Common myeloid progenitor, CD34-positive (primary cell): Measurements from ENCODE around the gene VRK1.

ENCODE experiments used
- CTCF ChIA-PET: fragments of 350-600 bp; sonication (Branson Sonifier 250); formaldehyde crosslinking; loops from one replicate; lab custom pipeline; 2021; ENCODE audit warnings: antibody characterized with exemption; lab: Charles Lee
- POLR2A ChIA-PET: fragments of 350-600 bp; sonication (Branson Sonifier 250); formaldehyde crosslinking; loops from one replicate; lab custom pipeline; 2021; ENCODE audit warnings: antibody characterized with exemption; lab: Charles Lee
- DNase-seq, 3 donors: peaks; one replicate each; pipeline versions ENCODE4 v3.0.0 to v3.0.0-alpha.2; 2013
- H3K27ac ChIP-seq, 2 experiments: 1 replicate in 1 of 2; 2 replicates in 1 of 2; pipeline ENCODE4 v1.7.0; 2013; ENCODE audit warnings: inconsistent platforms in 2 of 2, low read length in 2 of 2, mild to moderate bottlenecking in 2 of 2, low read depth in 1 of 2, moderate library complexity in 1 of 2; ENCODE audit not compliant: severe bottlenecking in 2 of 2, insufficient read depth in 1 of 2, poor library complexity in 1 of 2
- H3K27me3 ChIP-seq, 5 experiments: replicated peaks in 2 of 5; 1 replicate in 3 of 5; 2 replicates in 2 of 5; pipeline versions ENCODE4 v1.6.1 to v1.7.0; 2013; ENCODE audit warnings: low read length in 4 of 5, mild to moderate bottlenecking in 2 of 5, moderate library complexity in 2 of 5, inconsistent platforms in 1 of 5; ENCODE audit not compliant: insufficient read depth in 5 of 5, control insufficient read depth in 4 of 5
- H3K36me3 ChIP-seq, 4 experiments: 1 replicate in 2 of 4; 2 replicates in 2 of 4; pipeline versions ENCODE4 v1.6.1 to v1.7.0; 2013; ENCODE audit warnings: low read length in 3 of 4, control low read depth in 1 of 4, mild to moderate bottlenecking in 1 of 4; ENCODE audit not compliant: control insufficient read depth in 4 of 4, insufficient read depth in 4 of 4
- H3K4me1 ChIP-seq, 4 experiments: 1 replicate in 3 of 4; 2 replicates in 1 of 4; pipeline versions ENCODE4 v1.6.1 to v1.7.1; 2013; ENCODE audit warnings: low read length in 3 of 4, mild to moderate bottlenecking in 3 of 4, control low read depth in 1 of 4, inconsistent platforms in 1 of 4, moderate library complexity in 1 of 4; ENCODE audit not compliant: control insufficient read depth in 4 of 4, insufficient read depth in 4 of 4; ENCODE audit errors: control extremely low read depth in 1 of 4
- H3K4me3 ChIP-seq, 7 experiments: 1 replicate in 4 of 7; 2 replicates in 3 of 7; pipeline versions ENCODE4 v1.5.1 to v1.7.0; 2013; ENCODE audit warnings: mild to moderate bottlenecking in 7 of 7, low read length in 6 of 7, moderate library complexity in 6 of 7, inconsistent platforms in 2 of 7, low read depth in 2 of 7, control low read depth in 1 of 7; ENCODE audit not compliant: insufficient read depth in 4 of 7, control insufficient read depth in 1 of 7; ENCODE audit errors: extremely low read depth in 1 of 7
- H3K9me3 ChIP-seq, 5 experiments: 1 replicate in 4 of 5; 2 replicates in 1 of 5; pipeline versions ENCODE4 v1.6.1 to v1.7.1; 2013; ENCODE audit warnings: low read length in 4 of 5, mild to moderate bottlenecking in 2 of 5, inconsistent platforms in 1 of 5, low read depth in 1 of 5, moderate library complexity in 1 of 5; ENCODE audit not compliant: control insufficient read depth in 4 of 5, insufficient read depth in 2 of 5; ENCODE audit errors: control extremely low read depth in 1 of 5
- WGBS: methylation state at CpG from one replicate; pipeline ENCODE4 v1.1.5; 2013; ENCODE audit not compliant: insufficient coverage; 5-methylcytosine and 5-hydroxymethylcytosine counted together

The VRK1 gene

DNA sequence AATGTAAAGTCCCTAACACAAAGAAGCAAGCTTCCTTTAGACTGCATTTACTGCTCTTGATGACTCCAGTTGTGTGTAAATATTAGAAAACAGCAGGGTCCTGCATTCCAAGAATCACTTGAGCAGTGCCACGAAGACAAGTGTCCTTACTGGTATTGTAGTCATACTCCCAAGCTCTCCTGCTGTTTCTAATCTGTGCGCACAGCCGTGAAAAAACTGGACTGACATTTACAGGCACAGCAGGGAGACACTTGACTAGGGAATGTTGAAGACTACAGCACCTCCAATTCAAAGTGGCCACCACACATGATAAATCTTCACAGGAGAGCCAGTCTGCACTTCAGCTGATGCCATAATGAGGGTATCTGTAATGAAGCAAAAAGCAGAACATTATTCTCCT lies 91.4 kb downstream of the VRK1 start:
- CTCF ChIA-PET = no interaction called here
- 100% methylated on average over 3 of the region's 3 CpGs for WGBS
- POLR2A ChIA-PET = no interaction called here

DNA sequence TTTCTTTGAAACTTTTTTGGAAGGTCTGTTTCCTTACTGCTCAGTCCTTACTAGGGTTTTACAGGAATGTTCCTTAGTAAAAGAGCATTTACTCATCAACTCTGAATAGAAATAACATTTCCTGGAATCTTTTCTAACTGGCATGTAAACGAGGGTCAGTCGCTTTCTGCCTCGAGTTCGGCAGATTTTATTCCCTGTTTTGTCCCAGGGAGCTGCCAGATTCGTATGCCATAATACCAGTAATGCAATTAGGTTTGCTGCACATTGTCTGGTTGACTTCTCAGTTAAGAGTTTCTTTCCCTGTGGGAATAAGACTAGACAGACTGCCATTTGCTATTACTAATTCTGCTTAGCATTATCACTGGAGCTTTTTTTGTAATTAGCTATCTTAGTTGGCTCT lies 91.9 kb downstream of the VRK1 start:
- no peaks in the 10 kb centered on the region for H3K27me3 ChIP-seq
- H3K36me3 ChIP-seq = peaks cover 0 to 8% (median 4%) of the 10 kb centered on the region in 4 experiments
- H3K9me3 ChIP-seq = no peaks in the 10 kb centered on the region
- no peak for DNase-seq
- ChIA-PET CTCF (no interaction called here), POLR2A (no interaction called here)
- 97% methylated on average over 5 of the region's 5 CpGs for WGBS
- no peak overlapping the region for H3K27ac ChIP-seq
- H3K4me3 ChIP-seq = no peak overlapping the region
- H3K4me1 ChIP-seq = no peaks in the 10 kb centered on the region

More for the DNA sequence above, 91.4 kb downstream of the VRK1 start:
- no peak for DNase-seq
- Histone ChIP-seq H3K27ac (no peak overlapping the region), H3K4me1 (no peaks in the 10 kb centered on the region), H3K27me3 (no peaks in the 10 kb centered on the region), H3K4me3 (no peak overlapping the region), H3K36me3 (peaks cover 0 to 8% (median 4%) of the 10 kb centered on the region in 4 experiments), H3K9me3 (no peaks in the 10 kb centered on the region)

GRCh38 chr14:96893966-96894622 lies 96.9 kb downstream of the VRK1 start:
- ChIA-PET POLR2A (no interaction called here), CTCF (no interaction called here)
- Histone ChIP-seq H3K4me1 (no peaks in the 10 kb centered on the region), H3K9me3 (no peaks in the 10 kb centered on the region), H3K36me3 (peaks cover 0 to 16% (median 0%) of the 10 kb centered on the region in 4 experiments), H3K4me3 (no peak overlapping the region), H3K27me3 (no peaks in the 10 kb centered on the region), H3K27ac (no peak overlapping the region)
- DNase-seq = no peak
- 88% methylated on average over 11 of the region's 12 CpGs for WGBS

DNA sequence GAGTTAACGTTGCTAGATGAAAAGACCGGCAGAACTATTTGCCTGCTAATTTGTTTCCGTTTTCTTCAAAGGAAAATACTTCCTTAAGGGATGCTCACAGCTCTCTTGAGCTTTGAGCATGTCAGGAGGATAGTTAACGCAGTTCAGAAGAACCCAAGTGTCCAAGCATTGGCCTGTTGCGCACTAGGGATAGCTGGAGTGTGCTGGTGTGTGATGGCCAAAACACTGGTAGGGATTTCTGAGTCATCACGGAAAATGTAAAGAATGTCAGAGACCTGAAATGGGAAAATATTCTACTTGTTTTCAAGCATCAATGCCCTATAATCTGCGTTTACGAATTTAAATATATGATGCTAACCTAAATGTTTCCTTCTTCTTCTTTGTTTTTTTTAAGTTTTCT lies 97.8 kb downstream of the VRK1 start:
- no peak for DNase-seq
- WGBS = 90% methylated on average over 5 of the region's 8 CpGs
- H3K27me3 ChIP-seq = no peaks in the 10 kb centered on the region
- CTCF ChIA-PET = no interaction called here
- no peak overlapping the region for H3K4me3 ChIP-seq
- no peaks in the 10 kb centered on the region for H3K4me1 ChIP-seq
- POLR2A ChIA-PET = no interaction called here
- no peak overlapping the region for H3K27ac ChIP-seq
- peaks cover 0 to 18% (median 0%) of the 10 kb centered on the region in 4 experiments for H3K36me3 ChIP-seq
- no peaks in the 10 kb centered on the region for H3K9me3 ChIP-seq

DNA sequence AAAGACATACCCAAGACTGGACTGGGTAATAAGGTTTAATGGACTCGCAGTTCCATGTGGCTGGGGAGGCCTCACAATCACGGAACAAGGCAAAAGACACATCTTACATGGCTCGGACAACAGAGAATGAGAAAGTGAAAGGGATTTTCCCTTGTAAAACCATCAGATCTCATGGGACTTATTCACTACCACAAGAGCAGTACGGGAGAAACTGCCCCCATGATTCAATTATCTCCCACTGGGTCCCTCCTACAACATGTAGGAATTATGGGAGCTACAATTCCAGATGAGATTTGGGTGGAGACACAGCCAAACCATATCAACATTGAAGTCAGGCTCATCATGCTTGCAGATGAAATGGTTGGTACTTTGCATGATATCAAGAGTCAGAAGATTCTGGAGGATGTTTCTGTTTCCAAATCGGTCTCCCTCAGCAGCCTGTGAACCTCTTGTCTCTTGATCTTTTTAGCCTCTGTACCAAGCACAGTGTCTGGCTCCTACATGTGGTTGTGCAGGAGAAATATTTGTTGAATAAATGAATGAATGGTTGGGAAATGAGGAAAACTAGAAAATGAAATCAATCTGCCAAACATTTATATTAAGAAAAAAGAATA lies 98.6 kb downstream of the VRK1 start:
- ChIA-PET POLR2A (interaction anchor here (0.7 kb wide), 1 partner anchor 9 kb away, joined by 3 read pairs; no protein-coding TSS in a partner anchor), CTCF (no interaction called here)
- Histone ChIP-seq H3K27me3 (no peaks in the 10 kb centered on the region), H3K4me3 (no peak overlapping the region), H3K27ac (no peak overlapping the region), H3K36me3 (peaks cover 0 to 18% (median 0%) of the 10 kb centered on the region in 4 experiments), H3K4me1 (no peaks in the 10 kb centered on the region), H3K9me3 (no peaks in the 10 kb centered on the region)
- DNase-seq = no peak
- 86% methylated on average over 3 of the region's 5 CpGs for WGBS

- H3K4me3 ChIP-seq = no peak overlapping the region
- CTCF ChIA-PET = no interaction called here
- POLR2A ChIA-PET = no interaction called here
- H3K27ac ChIP-seq = no peak overlapping the region
- H3K27me3 ChIP-seq = no peaks in the 10 kb centered on the region
- peaks cover 0 to 14% (median 0%) of the 10 kb centered on the region in 4 experiments for H3K36me3 ChIP-seq
- no peaks in the 10 kb centered on the region for H3K4me1 ChIP-seq
- WGBS = 100% methylated on average over 3 of the region's 5 CpGs
- no peaks in the 10 kb centered on the region for H3K9me3 ChIP-seq
- DNase-seq = no peak
Measured at GRCh38 chr14:96897184-96897583, 100.0 kb downstream of the VRK1 start.

GRCh38 chr14:96901227-96901626 lies 104.0 kb downstream of the VRK1 start:
- no peak overlapping the region for H3K4me3 ChIP-seq
- POLR2A ChIA-PET = no interaction called here
- WGBS = 94% methylated on average over 3 of the region's 3 CpGs
- CTCF ChIA-PET = no interaction called here
- H3K36me3 ChIP-seq = peaks cover 0 to 7% (median 0%) of the 10 kb centered on the region in 4 experiments
- H3K27me3 ChIP-seq = no peaks in the 10 kb centered on the region
- peaks cover 0 to 4% (median 0%) of the 10 kb centered on the region in 4 experiments for H3K4me1 ChIP-seq
- no peaks in the 10 kb centered on the region for H3K9me3 ChIP-seq
- H3K27ac ChIP-seq = no peak overlapping the region
- no peak for DNase-seq
